OCI-LY1 (cell line): ENCODE results near the gene TJP3.

Experiments used
- H2AFZ ChIP-seq: fragments of 200-600 bp; sonication (generic), shearing (Covaris generic); 2 replicates; pipeline ENCODE4 v1.6.0; 2014; ENCODE audit warnings: antibody characterized with exemption, mild to moderate bottlenecking, low read length
- H3F3A ChIP-seq: fragments of 200-600 bp; sonication (generic), shearing (Covaris generic); 2 replicates; pipeline ENCODE4 v1.6.0; 2014; ENCODE audit warnings: mild to moderate bottlenecking, antibody characterized with exemption, low read length, moderate library complexity; ENCODE audit not compliant: insufficient read depth
- H3K27ac ChIP-seq: fragments of 200-600 bp; sonication (generic); 2 replicates; pipeline ENCODE4 v1.5.1; 2014; ENCODE audit warnings: low read length, mixed run types, mild to moderate bottlenecking, low read depth; ENCODE audit not compliant: poor library complexity, severe bottlenecking
- H3K27me3 ChIP-seq: fragments of 200-600 bp; sonication (generic); 2 replicates; pipeline ENCODE4 v1.6.0; 2014; ENCODE audit warnings: antibody characterized with exemption, mild to moderate bottlenecking, low read length, moderate library complexity; ENCODE audit not compliant: insufficient read depth
- H3K36me3 ChIP-seq: fragments of 200-600 bp; sonication (generic); 2 replicates; pipeline ENCODE4 v1.6.1; 2014; ENCODE audit warnings: mild to moderate bottlenecking, antibody characterized with exemption, low read length, moderate library complexity, mixed read lengths; ENCODE audit not compliant: insufficient read depth
- H3K4me1 ChIP-seq: fragments of 200-600 bp; sonication (generic); 2 replicates; pipeline ENCODE4 v1.5.1; 2014; ENCODE audit warnings: mild to moderate bottlenecking, low read length, moderate library complexity; ENCODE audit not compliant: insufficient read depth, severe bottlenecking
- H3K4me2 ChIP-seq: fragments of 200-600 bp; sonication (generic), shearing (Covaris generic); 2 replicates; pipeline ENCODE4 v1.6.1; 2014; ENCODE audit warnings: low read length
- H3K4me3 ChIP-seq: fragments of 200-600 bp; sonication (generic); 2 replicates; pipeline ENCODE4 v1.5.1; 2014; ENCODE audit warnings: low read length, low read depth, mild to moderate bottlenecking, mixed read lengths; ENCODE audit not compliant: poor library complexity, severe bottlenecking
- H3K79me2 ChIP-seq: fragments of 200-600 bp; shearing (Covaris generic); 2 replicates; pipeline ENCODE4 v1.6.1; 2016; ENCODE audit warnings: mixed run types, low read length, mixed read lengths; ENCODE audit not compliant: insufficient read depth
- H3K9ac ChIP-seq: fragments of 200-600 bp; sonication (generic), shearing (Covaris generic); 2 replicates; pipeline ENCODE4 v1.6.1; 2014; ENCODE audit warnings: mild to moderate bottlenecking, low read length, mixed read lengths
- H3K9me2 ChIP-seq: fragments of 200-600 bp; sonication (generic), shearing (Covaris generic); 2 replicates; pipeline ENCODE4 v1.6.1; 2014; ENCODE audit warnings: low read depth, mild to moderate bottlenecking, low read length, mixed read lengths
- H3K9me3 ChIP-seq: fragments of 200-600 bp; shearing (Covaris generic); 2 replicates; pipeline ENCODE4 v1.6.1; 2014; ENCODE audit warnings: low read length, mixed read lengths
- H4K20me1 ChIP-seq: fragments of 200-600 bp; sonication (generic), shearing (Covaris generic); 2 replicates; pipeline ENCODE4 v1.6.0; 2016; ENCODE audit warnings: mild to moderate bottlenecking, low read length; ENCODE audit not compliant: insufficient read depth
- EZH2 ChIP-seq: fragments of 200-600 bp; sonication (generic), shearing (Covaris generic); IDR thresholded peaks from 2 replicates; pipeline ENCODE4 v1.8.0; 2017; ENCODE audit warnings: borderline replicate concordance, mixed run types, mild to moderate bottlenecking, antibody characterized with exemption, low read length, moderate library complexity, mixed read lengths
- TF ChIP-seq, protein P1 (sequence below): fragments of 200-600 bp; sonication (generic), shearing (Covaris generic); IDR thresholded peaks from 2 replicates; pipeline ENCODE4 v1.5.1; 2017; ENCODE audit warnings: mild to moderate bottlenecking, antibody characterized with exemption, low read length, moderate library complexity, mixed read lengths

The TJP3 gene

DNA sequence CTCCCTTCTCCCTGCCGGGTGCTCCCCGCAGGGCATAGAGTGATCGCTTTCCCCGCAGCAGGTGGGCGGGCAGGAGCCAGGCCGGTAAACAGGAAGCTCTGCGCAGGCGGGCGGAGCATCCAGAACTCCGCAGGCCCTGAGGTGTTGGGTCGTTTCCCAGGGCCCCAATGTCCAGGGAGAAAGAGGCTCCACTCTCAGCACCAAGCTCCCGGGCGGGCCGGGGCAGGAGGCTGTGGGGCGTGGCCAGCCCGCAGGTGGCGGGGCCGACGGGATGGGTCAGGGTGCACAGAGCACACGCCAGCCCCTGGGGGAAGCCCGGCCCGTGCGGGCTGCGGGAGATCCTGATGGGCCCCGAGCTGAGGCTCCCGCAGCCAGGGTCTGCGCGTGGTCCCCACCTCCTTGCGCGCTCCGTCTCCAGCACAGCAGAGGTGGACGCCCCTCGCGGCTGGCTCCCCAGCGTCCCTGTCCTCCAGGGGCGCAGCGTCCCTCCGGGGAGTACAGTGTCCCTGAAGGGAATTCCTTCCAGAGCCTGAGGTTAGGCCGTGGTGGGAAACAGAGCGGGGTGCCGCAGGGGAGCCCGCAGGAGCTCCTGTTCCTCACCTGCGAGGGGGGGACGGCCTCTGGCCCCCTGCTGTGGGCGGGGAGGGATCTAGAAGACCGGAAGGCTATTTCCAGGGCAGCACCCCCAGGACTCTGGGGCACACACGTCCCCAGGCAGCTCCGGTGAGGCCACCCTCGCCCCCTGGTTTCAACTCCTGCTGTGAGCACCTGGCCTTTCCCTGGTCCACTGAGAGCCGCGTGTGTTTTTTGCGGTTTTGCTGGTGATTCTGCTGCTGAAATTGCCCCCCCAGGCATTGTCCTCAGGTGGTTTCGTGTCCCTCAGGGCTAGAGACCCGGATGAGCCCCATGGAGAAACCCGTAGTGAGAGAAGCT is 20.1 kb upstream of the TJP3 start:
- Histone ChIP-seq H4K20me1 (no peaks in the 10 kb centered on the region), H3K4me1 (peaks cover 11% of the 10 kb centered on the region), H3K4me3 (no peak overlapping the region), H3F3A (no peaks in the 10 kb centered on the region), H3K79me2 (no peaks in the 10 kb centered on the region), H2AFZ (no peak overlapping the region), H3K9me3 (peaks cover 7% of the 10 kb centered on the region; the same call in 1 of the 2 replicates), H3K9me2 (no peaks in the 10 kb centered on the region), H3K36me3 (peaks cover 9% of the 10 kb centered on the region; the same call in 1 of the 2 replicates), H3K27me3 (peaks cover 32% of the 10 kb centered on the region; the same call in 1 of the 2 replicates), H3K4me2 (no peak overlapping the region; the same call in 1 of the 2 replicates), H3K27ac (no peak overlapping the region), H3K9ac (no peak overlapping the region)
- TF ChIP-seq, protein P1, sequence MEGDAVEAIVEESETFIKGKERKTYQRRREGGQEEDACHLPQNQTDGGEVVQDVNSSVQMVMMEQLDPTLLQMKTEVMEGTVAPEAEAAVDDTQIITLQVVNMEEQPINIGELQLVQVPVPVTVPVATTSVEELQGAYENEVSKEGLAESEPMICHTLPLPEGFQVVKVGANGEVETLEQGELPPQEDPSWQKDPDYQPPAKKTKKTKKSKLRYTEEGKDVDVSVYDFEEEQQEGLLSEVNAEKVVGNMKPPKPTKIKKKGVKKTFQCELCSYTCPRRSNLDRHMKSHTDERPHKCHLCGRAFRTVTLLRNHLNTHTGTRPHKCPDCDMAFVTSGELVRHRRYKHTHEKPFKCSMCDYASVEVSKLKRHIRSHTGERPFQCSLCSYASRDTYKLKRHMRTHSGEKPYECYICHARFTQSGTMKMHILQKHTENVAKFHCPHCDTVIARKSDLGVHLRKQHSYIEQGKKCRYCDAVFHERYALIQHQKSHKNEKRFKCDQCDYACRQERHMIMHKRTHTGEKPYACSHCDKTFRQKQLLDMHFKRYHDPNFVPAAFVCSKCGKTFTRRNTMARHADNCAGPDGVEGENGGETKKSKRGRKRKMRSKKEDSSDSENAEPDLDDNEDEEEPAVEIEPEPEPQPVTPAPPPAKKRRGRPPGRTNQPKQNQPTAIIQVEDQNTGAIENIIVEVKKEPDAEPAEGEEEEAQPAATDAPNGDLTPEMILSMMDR = no peak
- TF ChIP-seq EZH2 = no peak

DNA sequence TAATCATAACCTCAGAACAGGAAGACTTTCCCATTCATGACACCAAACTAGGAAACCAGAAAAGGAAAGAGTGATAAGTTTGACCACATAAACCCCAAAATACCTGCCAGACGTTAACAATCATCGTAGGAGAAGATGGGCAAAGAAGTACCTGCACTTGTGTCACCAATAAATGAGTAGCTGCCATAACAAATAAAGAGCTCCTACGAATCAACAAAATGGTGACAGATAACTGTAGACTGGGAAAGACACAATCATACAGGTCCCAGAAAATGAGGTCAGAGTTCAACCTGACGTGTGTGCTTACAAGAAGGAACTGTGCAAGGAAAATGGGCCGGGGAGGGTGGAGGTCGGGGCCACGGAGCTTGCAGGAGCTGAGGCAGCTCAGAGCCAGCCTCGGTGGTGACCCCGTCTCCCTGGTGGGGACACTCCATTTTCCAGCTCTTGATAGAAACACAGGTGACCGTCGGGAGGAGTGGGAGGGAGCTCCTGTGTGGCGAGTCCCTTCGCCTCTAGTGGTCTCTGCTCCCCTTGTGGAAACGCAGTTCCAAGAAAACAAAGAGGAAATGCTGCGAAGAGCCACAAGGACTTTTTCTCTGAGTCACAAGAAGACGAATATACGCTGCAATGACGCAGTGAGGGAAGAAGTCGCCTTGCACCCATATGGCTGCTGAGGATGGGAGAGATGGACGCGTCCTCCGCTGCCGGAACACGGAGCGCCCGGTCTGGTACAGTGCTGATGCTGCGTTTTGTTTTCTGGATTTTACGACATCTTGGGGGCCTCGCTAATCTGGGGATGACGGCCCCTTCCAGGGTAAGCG is 17.4 kb upstream of the TJP3 start:
- Histone ChIP-seq H3K36me3 (no peaks in the 10 kb centered on the region), H3F3A (no peaks in the 10 kb centered on the region), H2AFZ (no peak overlapping the region), H4K20me1 (no peaks in the 10 kb centered on the region), H3K27me3 (peaks cover 18% of the 10 kb centered on the region; the same call in 1 of the 2 replicates), H3K79me2 (no peaks in the 10 kb centered on the region), H3K27ac (no peak overlapping the region), H3K4me3 (no peak overlapping the region), H3K9me2 (no peaks in the 10 kb centered on the region), H3K9me3 (no peaks in the 10 kb centered on the region), H3K9ac (no peak overlapping the region), H3K4me1 (peaks cover 11% of the 10 kb centered on the region), H3K4me2 (no peak overlapping the region)
- TF ChIP-seq, protein P1 = no peak
- no peak for TF ChIP-seq EZH2

DNA sequence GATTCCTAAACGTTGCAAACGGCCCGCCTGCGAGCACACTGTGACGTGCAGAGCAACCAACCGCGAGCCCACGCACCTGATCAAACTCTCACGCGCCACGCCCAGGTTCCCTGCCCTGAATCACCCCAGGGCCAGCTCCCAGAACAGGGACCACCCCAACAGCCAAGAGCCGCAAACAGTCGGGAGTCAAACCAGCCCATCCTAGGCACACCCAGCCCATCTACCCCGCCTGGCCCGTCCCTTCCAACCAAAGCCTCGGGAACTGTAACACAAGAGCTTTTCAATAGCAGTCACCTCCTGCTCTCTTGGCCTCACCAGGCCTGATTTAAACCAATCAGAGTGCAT is 16.8 kb upstream of the TJP3 start:
- no peaks in the 10 kb centered on the region for H3K36me3 ChIP-seq
- H3K9me2 ChIP-seq = no peaks in the 10 kb centered on the region
- no peak overlapping the region for H2AFZ ChIP-seq
- H3K79me2 ChIP-seq = no peaks in the 10 kb centered on the region
- H3F3A ChIP-seq = no peaks in the 10 kb centered on the region
- H3K4me3 ChIP-seq = no peak overlapping the region
- H3K27me3 ChIP-seq = peaks cover 18% of the 10 kb centered on the region; the same call in 1 of the 2 replicates
- no peak overlapping the region for H3K9ac ChIP-seq
- H3K27ac ChIP-seq = no peak overlapping the region
- no peaks in the 10 kb centered on the region for H4K20me1 ChIP-seq
- no peak overlapping the region for H3K4me2 ChIP-seq
- H3K4me1 ChIP-seq = peaks cover 11% of the 10 kb centered on the region
- TF ChIP-seq, protein P1 = no peak
- TF ChIP-seq EZH2 = no peak
- H3K9me3 ChIP-seq = no peaks in the 10 kb centered on the region
